Esophagus squamous epithelium (tissue), 4 donors: Measurements from ENCODE around the gene TRIOBP.

ENCODE experiments used
- CTCF ChIP-seq, 6 experiments: fragments of 450-650 bp in 4 of 6; fragments of 200-600 bp in 2 of 6; sonication (generic) in 2 of 6; IDR thresholded peaks; one replicate each; pipeline ENCODE4 v1.5.1; 2016 to 2019; ENCODE audit warnings: antibody characterized with exemption in 6 of 6, mild to moderate bottlenecking in 4 of 6, moderate library complexity in 4 of 6
- POLR2A ChIP-seq, 4 donors: fragments of 450-650 bp; IDR thresholded peaks; one replicate each; pipeline ENCODE4 v1.6.1; 2017; ENCODE audit warnings: antibody characterized with exemption in 4 of 4, mild to moderate bottlenecking in 4 of 4, moderate library complexity in 3 of 4

- TF ChIP-seq CTCF (IDR thresholded peaks at IDR 0.05) (no peak), POLR2A (IDR thresholded peaks at IDR 0.05) (no peak)
Measured at GRCh38 chr22:37803195-37803638, 106.4 kb downstream of the TRIOBP start.
